CD14-positive monocyte (primary cell): ENCODE measurements around the gene CC2D2A. TPM values are rescaled to one million over a fixed set of nuclear protein-coding genes. Genes with fewer than 3 reads are reported as not detected.

Experiments used
- DNase-seq, 3 donors: peaks; one replicate each; pipeline ENCODE4 v3.0.0-alpha.2; 2011 to 2022
- H2AFZ ChIP-seq: 2 replicates; pipeline ENCODE4 v1.6.0; 2012; ENCODE audit warnings: mild to moderate bottlenecking, low read depth, low read length, inconsistent platforms; ENCODE audit not compliant: insufficient read depth, poor library complexity, severe bottlenecking
- H3K27ac ChIP-seq, 2 donors: 1 replicate in 1 of 2; 2 replicates in 1 of 2; pipeline ENCODE4 v1.5.1; 2012 to 2013; ENCODE audit warnings: low read length in 2 of 2, control low read depth in 1 of 2, inconsistent platforms in 1 of 2, low read depth in 1 of 2, mild to moderate bottlenecking in 1 of 2
- H3K27me3 ChIP-seq, 2 donors: one replicate each; pipeline versions ENCODE4 v1.6.0 to v1.6.1; 2011 to 2013; ENCODE audit warnings: low read length in 2 of 2; ENCODE audit not compliant: control insufficient read depth in 2 of 2, insufficient read depth in 2 of 2
- H3K36me3 ChIP-seq, 2 donors: replicated peaks in 1 of 2; 1 replicate in 1 of 2; 2 replicates in 1 of 2; pipeline versions ENCODE4 v1.5.1 to v1.6.1; 2012 to 2013; ENCODE audit warnings: low read length in 2 of 2, control low read depth in 1 of 2, inconsistent platforms in 1 of 2, mild to moderate bottlenecking in 1 of 2; ENCODE audit not compliant: insufficient read depth in 2 of 2, control insufficient read depth in 1 of 2
- H3K4me1 ChIP-seq, 2 donors: 1 replicate in 1 of 2; 2 replicates in 1 of 2; pipeline versions ENCODE4 v1.5.1 to v1.6.1; 2012 to 2013; ENCODE audit warnings: low read length in 2 of 2, control low read depth in 1 of 2, inconsistent platforms in 1 of 2, mild to moderate bottlenecking in 1 of 2, moderate library complexity in 1 of 2; ENCODE audit not compliant: insufficient read depth in 2 of 2, control insufficient read depth in 1 of 2
- H3K4me2 ChIP-seq: replicated peaks from 2 replicates; pipeline ENCODE3; 2012; ENCODE audit warnings: low read length, moderate library complexity, mild to moderate bottlenecking; ENCODE audit not compliant: poor library complexity, severe bottlenecking; ENCODE audit errors: extremely low read depth
- H3K4me3 ChIP-seq, 3 experiments: fragments of 200-600 bp in 1 of 3; sonication (generic) in 1 of 3; replicated peaks in 1 of 3; 1 replicate in 2 of 3; 2 replicates in 1 of 3; pipeline ENCODE4 v1.5.1; 2011 to 2013; ENCODE audit warnings: low read length in 3 of 3, mild to moderate bottlenecking in 3 of 3, control low read depth in 2 of 3, low read depth in 2 of 3, inconsistent platforms in 1 of 3, moderate library complexity in 1 of 3
- H3K79me2 ChIP-seq: 2 replicates; pipeline ENCODE4 v1.6.0; 2012; ENCODE audit warnings: mild to moderate bottlenecking, control low read depth, inconsistent platforms, low read length, moderate library complexity; ENCODE audit not compliant: insufficient read depth
- H3K9ac ChIP-seq: 2 replicates; pipeline ENCODE4 v1.6.0; 2017; ENCODE audit warnings: low read length, mild to moderate bottlenecking; ENCODE audit not compliant: insufficient read depth, poor library complexity, severe bottlenecking
- H3K9me3 ChIP-seq, 2 donors: replicated peaks in 1 of 2; 1 replicate in 1 of 2; 2 replicates in 1 of 2; pipeline versions ENCODE4 v1.5.1 to v1.6.1; 2012 to 2013; ENCODE audit warnings: low read length in 2 of 2, control low read depth in 1 of 2; ENCODE audit not compliant: control insufficient read depth in 1 of 2, insufficient read depth in 1 of 2
- H4K20me1 ChIP-seq: 2 replicates; pipeline ENCODE4 v1.6.0; 2012; ENCODE audit warnings: mild to moderate bottlenecking, low read length, control low read depth, moderate library complexity; ENCODE audit not compliant: insufficient read depth
- H3K27ac Mint-ChIP-seq, 7 donors: one replicate each; pipeline ENCODE4 v1.8.0; 2020; ENCODE audit warnings: mild to moderate bottlenecking in 7 of 7, mixed read lengths in 7 of 7, moderate library complexity in 6 of 7, inconsistent platforms in 2 of 7
- H3K27me3 Mint-ChIP-seq, 3 donors: one replicate each; pipeline ENCODE4 v1.8.0; 2021 to 2022; ENCODE audit warnings: low read depth in 3 of 3, mild to moderate bottlenecking in 3 of 3, mixed read lengths in 3 of 3, moderate library complexity in 3 of 3, inconsistent platforms in 1 of 3
- H3K36me3 Mint-ChIP-seq, 2 donors: one replicate each; pipeline ENCODE4 v1.8.0; 2020; ENCODE audit warnings: mixed read lengths in 2 of 2, inconsistent platforms in 1 of 2, mild to moderate bottlenecking in 1 of 2
- H3K4me1 Mint-ChIP-seq: one replicate; pipeline ENCODE4 v1.8.0; 2020; ENCODE audit warnings: mild to moderate bottlenecking, mixed read lengths
- H3K4me3 Mint-ChIP-seq, 2 donors: one replicate each; pipeline ENCODE4 v1.8.0; 2020; ENCODE audit warnings: mild to moderate bottlenecking in 2 of 2, mixed read lengths in 2 of 2, moderate library complexity in 1 of 2
- H3K9me3 Mint-ChIP-seq, 7 donors: one replicate each; pipeline ENCODE4 v1.8.0; 2020 to 2022; ENCODE audit warnings: mixed read lengths in 7 of 7, mild to moderate bottlenecking in 6 of 7, moderate library complexity in 6 of 7, inconsistent platforms in 2 of 7
- WGBS: methylation state at CpG from one replicate; pipeline ENCODE4 v1.1.5; 2013; ENCODE audit warnings: missing lambda C conversion rate; ENCODE audit not compliant: insufficient coverage; 5-methylcytosine and 5-hydroxymethylcytosine counted together
- intact Hi-C, 2 donors: fragments of 100-400 bp; cut with micrococcal nuclease; formaldehyde crosslinking; loops; one replicate each; pipeline versions ENCODE4 v1.15.0 to v1.15.1; 2023
- polyA plus RNA-seq, 3 donors: library from polyadenylated mRNA; depleted of rRNA in 1 of 3; unstranded in 2 of 3; stranded (reverse) in 1 of 3; fragments of 300-500 nt in 2 of 3; fragments of >200 nt in 1 of 3; fragmentation: Illumina TruSeq in 2 of 3; gene quantifications; 1 replicate in 2 of 3; 2 replicates in 1 of 3; pipeline ENCODE4 v1.2.3, GENCODE V29; 2012 to 2021
- TF ChIP-seq, protein P1 (sequence below): fragments of 200-600 bp; IDR thresholded peaks from one replicate; pipeline ENCODE4 v1.8.0; 2022; ENCODE audit warnings: antibody characterized with exemption, mild to moderate bottlenecking

The CC2D2A gene
- polyA plus RNA-seq, 3 donors: 1.7 to 2.5 (median 1.9) TPM

DNA sequence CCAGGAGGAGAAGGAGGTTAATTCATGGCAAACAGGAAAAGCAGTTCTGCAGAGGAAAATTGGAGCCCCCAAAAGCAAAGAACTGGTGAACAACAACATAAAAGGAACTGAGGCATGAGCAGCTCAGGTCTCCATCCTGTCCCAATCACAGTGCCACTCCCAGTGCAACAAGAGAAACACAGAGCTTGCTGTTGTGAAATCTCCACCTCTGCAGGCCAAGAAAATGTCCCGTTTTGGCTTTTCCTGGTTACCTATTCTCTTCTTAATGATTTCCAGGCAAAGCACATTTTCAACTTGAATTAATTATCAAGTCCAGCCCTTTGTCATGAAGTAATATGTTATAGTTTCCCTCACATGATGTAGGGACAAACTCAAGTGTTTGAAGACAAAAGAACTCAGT, 41.1 kb upstream of the CC2D2A start:
- Mint-ChIP-seq H3K9me3 (peaks cover 0 to 5% (median 2%) of the 10 kb centered on the region in 7 donors), H3K4me3 (no peak overlapping the region), H3K36me3 (peaks cover 0 to 7% of the 10 kb centered on the region in 2 donors), H3K27ac (peak overlapping the region in 6 of 7 donors; percentile 29 to 80 (median 52)), H3K27me3 (no peaks in the 10 kb centered on the region), H3K4me1 (peaks cover 41% of the 10 kb centered on the region)
- no peaks in the 10 kb centered on the region for H3K36me3 ChIP-seq
- intact Hi-C loops: no loop called here
- H3K27ac ChIP-seq: peak overlapping the region; percentile 6 to 43
- peaks cover 24 to 30% of the 10 kb centered on the region in 2 donors for H3K4me1 ChIP-seq
- H2AFZ ChIP-seq: peak overlapping the region; percentile 54
- H3K27me3 ChIP-seq: no peaks in the 10 kb centered on the region
- H3K9ac ChIP-seq: no peak overlapping the region
- TF ChIP-seq, protein P1, sequence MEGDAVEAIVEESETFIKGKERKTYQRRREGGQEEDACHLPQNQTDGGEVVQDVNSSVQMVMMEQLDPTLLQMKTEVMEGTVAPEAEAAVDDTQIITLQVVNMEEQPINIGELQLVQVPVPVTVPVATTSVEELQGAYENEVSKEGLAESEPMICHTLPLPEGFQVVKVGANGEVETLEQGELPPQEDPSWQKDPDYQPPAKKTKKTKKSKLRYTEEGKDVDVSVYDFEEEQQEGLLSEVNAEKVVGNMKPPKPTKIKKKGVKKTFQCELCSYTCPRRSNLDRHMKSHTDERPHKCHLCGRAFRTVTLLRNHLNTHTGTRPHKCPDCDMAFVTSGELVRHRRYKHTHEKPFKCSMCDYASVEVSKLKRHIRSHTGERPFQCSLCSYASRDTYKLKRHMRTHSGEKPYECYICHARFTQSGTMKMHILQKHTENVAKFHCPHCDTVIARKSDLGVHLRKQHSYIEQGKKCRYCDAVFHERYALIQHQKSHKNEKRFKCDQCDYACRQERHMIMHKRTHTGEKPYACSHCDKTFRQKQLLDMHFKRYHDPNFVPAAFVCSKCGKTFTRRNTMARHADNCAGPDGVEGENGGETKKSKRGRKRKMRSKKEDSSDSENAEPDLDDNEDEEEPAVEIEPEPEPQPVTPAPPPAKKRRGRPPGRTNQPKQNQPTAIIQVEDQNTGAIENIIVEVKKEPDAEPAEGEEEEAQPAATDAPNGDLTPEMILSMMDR: no peak
- peak in 2 of 3 donors; percentile 20 to 30 for DNase-seq
- H3K4me3 ChIP-seq: no peak overlapping the region
- no peaks in the 10 kb centered on the region for H4K20me1 ChIP-seq
- no peaks in the 10 kb centered on the region for H3K79me2 ChIP-seq
- H3K9me3 ChIP-seq: no peaks in the 10 kb centered on the region
- no peak overlapping the region for H3K4me2 ChIP-seq
- no CpG with 5 or more reads among the region's 1 CpG for WGBS

DNA sequence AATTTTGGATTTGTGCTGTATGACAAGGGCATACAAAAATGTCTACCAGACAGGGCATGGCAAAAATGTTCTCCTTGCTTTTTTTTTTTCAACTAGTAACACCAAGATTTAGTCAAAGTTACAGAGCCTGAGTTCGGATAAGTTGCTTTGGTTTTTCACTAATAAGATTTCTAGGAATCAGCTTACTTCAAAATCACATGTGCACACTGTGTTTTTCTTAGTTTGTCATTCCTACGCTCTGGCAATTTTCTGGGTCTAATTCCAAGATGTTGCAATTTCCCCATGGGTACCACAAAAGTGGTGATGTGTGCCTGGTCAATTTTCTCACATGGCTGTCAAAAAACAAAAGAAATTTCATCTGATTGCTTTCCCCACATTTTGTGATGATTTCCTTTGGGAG, 35.6 kb upstream of the CC2D2A start:
- Mint-ChIP-seq H3K27me3 (no peaks in the 10 kb centered on the region), H3K4me3 (no peak overlapping the region)
- WGBS: no CpG with 5 or more reads among the region's 2 CpGs

More for the DNA sequence above, 35.6 kb upstream of the CC2D2A start:
- Mint-ChIP-seq H3K4me1 (peaks cover 29% of the 10 kb centered on the region), H3K36me3 (peaks cover 0 to 7% of the 10 kb centered on the region in 2 donors), H3K27ac (no peak overlapping the region), H3K9me3 (peaks cover 0 to 5% (median 0%) of the 10 kb centered on the region in 7 donors)
- H3K79me2 ChIP-seq: no peaks in the 10 kb centered on the region
- no peak for DNase-seq
- no peaks in the 10 kb centered on the region for H3K36me3 ChIP-seq
- no peak overlapping the region for H2AFZ ChIP-seq
- no peak overlapping the region for H3K9ac ChIP-seq
- H3K27me3 ChIP-seq: no peaks in the 10 kb centered on the region
- no peak overlapping the region for H3K4me3 ChIP-seq
- H3K9me3 ChIP-seq: no peaks in the 10 kb centered on the region
- H3K27ac ChIP-seq: no peak overlapping the region
- peaks cover 0 to 16% of the 10 kb centered on the region in 2 donors for H3K4me1 ChIP-seq
- intact Hi-C loops: no loop called here
- H4K20me1 ChIP-seq: no peaks in the 10 kb centered on the region
- TF ChIP-seq, protein P1: no peak
- H3K4me2 ChIP-seq: no peak overlapping the region
